HG03342 (cell line): Measurements from ENCODE around the gene SF1.

Experiments used
- ATAC-seq: cut with Tn5 transposase; IDR thresholded peaks from one replicate; pipeline ENCODE4 v1.9.1; 2021; ENCODE audit warnings: mild to moderate bottlenecking, moderate library complexity; ENCODE audit not compliant: unreplicated experiment

SF1 gene

GRCh38 chr11:64750361-64751054 lies 27.8 kb downstream of the SF1 start:
- no peak for ATAC-seq

GRCh38 chr11:64747961-64748665 lies 30.2 kb downstream of the SF1 start:
- ATAC-seq, result no peak

- ATAC-seq, result no peak
Measured at GRCh38 chr11:64746486-64746885, 31.9 kb downstream of the SF1 start.

GRCh38 chr11:64745521-64746328 lies 32.6 kb downstream of the SF1 start:
- ATAC-seq, result no peak

GRCh38 chr11:64745189-64745520 lies 33.2 kb downstream of the SF1 start:
- no peak for ATAC-seq

- ATAC-seq, result no peak
Measured at GRCh38 chr11:64744544-64745188, 33.7 kb downstream of the SF1 start.

GRCh38 chr11:64743591-64744543 lies 34.5 kb downstream of the SF1 start, which contains the start of gene RASGRP2:
TSS of gene RASGRP2 (minus strand) at chr11:64744142. CDS start at chr11:64742866, 1,276 bp downstream.
- no peak for ATAC-seq

- ATAC-seq, result no peak
Measured at GRCh38 chr11:64742889-64743590, 35.3 kb downstream of the SF1 start.

- no peak for ATAC-seq
Measured at GRCh38 chr11:64742087-64742888, 36.1 kb downstream of the SF1 start.

GRCh38 chr11:64741375-64742086 lies 36.8 kb downstream of the SF1 start:
- ATAC-seq, result no peak

- ATAC-seq, result no peak
Measured at GRCh38 chr11:64739871-64740270, 38.5 kb downstream of the SF1 start.

GRCh38 chr11:64736654-64737053 lies 41.7 kb downstream of the SF1 start:
- ATAC-seq, result no peak

GRCh38 chr11:64735725-64736259 lies 42.5 kb downstream of the SF1 start:
- ATAC-seq, result no peak

GRCh38 chr11:64734811-64735724 lies 43.3 kb downstream of the SF1 start:
- no peak for ATAC-seq

- no peak for ATAC-seq
Measured at GRCh38 chr11:64731601-64732000, 46.7 kb downstream of the SF1 start.

GRCh38 chr11:64729851-64730382 lies 48.4 kb downstream of the SF1 start:
- ATAC-seq, result no peak
